AG08396 (cell line): Measurements from ENCODE around the gene LMAN2L.
"Not testable (repeated sequence)": the region's sequence is repeated elsewhere in the genome, so short reads cannot be mapped to it uniquely, and the experiment has no call there.

Experiments used
- DNase-seq: peaks from one replicate; pipeline ENCODE4 v3.0.0; 2012; ENCODE audit warnings: low spot score, mixed read lengths

LMAN2L gene

GRCh38 chr2:96687711-96688640, 51.9 kb downstream of the LMAN2L start:
- no peak for DNase-seq

DNA sequence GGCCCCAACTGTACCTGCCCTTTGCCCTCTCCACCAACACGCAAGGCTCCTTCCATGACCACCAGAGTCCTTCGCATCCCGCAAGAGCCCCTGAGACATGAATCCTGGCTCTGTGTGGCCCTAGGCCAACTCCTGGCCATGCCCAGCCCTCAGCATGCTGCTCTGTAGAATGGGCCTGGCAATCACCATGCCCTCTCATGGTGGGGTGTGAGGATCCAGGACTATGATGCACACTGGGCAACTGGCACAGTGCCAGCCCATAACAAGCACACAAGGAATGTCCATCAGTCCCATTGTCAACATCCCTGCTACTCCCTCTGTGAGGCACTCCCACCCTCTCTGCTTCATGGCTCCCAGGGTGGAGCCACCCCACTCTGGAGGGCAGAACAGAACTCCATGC, 52.6 kb downstream of the LMAN2L start:
- DNase-seq = no peak

GRCh38 chr2:96685577-96686459, 54.0 kb downstream of the LMAN2L start:
- DNase-seq = no peak

DNA sequence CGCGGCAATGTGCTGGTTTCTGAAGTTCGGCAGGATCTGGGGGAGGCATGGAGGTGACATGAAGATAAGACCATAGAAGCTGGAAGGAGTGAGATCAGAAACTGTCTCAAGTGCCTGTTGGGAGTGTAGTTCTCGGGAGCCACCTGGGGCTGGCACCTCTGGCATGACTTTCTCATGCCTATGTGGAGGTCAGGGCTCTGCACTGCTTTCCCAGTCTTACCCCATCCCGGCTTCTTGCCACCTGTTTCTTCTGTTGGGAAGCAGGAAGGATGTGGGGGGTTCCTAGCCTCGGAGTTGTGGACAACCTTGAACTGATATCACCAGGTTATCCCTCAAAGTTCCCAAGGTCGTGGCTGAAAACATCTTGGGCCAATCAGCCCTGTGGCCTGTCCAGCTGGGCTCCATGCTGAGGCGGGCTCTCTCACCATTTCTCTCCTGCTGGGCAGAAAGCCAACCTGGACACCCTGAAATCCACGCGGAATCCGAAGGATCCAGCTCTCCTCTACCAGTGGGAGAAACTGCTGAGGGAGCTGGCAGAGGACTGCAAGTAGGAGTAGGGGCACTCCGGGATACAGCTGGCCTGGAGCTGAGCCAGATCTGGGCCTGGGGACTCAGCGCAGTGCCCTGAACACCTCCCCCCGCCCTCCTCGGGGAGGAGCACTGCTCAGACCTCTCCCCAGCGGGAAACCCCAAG, 54.8 kb downstream of the LMAN2L start:
- DNase-seq = no peak

- DNase-seq = no peak
Measured at GRCh38 chr2:96683972-96684820, 55.7 kb downstream of the LMAN2L start.

DNA sequence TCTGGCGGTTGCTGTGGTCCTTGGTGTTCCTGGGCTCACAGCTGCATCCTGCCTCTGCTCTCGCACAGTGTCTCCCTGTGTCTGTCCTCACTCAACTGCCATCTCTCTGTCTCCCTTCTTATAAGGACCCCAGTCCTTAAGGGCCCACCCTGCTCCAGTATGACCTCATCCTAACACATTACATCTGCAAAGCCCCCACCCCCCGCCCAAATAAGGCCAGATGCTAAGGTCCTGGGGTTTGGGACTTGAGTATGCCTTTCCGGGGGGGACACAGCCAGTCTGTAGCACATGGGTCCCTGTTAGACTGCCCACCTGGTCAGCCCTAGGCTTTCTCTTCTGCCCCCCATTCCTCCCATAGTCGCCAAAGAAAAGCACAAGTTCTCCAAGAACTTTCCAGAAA, 56.6 kb downstream of the LMAN2L start:
- DNase-seq = no peak

- DNase-seq = no peak
Measured at GRCh38 chr2:96681540-96681939, 58.3 kb downstream of the LMAN2L start.

- no peak for DNase-seq
Measured at GRCh38 chr2:96680561-96681141, 59.2 kb downstream of the LMAN2L start.

- DNase-seq = no peak
Measured at GRCh38 chr2:96679848-96680247, 60.0 kb downstream of the LMAN2L start.

GRCh38 chr2:96669539-96670215, 70.2 kb downstream of the LMAN2L start:
- no peak for DNase-seq

GRCh38 chr2:96668771-96669170, 71.1 kb downstream of the LMAN2L start:
- no peak for DNase-seq

DNA sequence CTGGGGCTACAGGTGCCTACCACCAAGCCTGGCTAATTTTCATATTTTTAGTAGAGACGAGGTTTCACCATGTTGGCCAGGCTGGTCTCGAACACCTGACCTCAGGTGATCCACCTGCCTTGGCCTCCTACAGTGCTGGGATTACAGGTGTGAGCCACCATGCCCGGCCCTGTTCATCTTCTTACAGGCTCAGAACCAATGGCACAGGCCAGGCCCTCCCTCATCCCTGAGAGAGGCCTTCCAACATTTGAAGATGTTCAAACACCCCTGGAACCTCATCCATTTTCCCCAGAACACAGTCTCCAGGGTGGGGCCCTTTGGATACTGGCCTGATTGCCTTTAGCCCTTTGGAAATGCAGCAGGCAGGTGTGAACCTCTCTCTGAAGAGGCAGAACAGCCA, 74.1 kb downstream of the LMAN2L start:
- DNase-seq = not testable (repeated sequence)

DNA sequence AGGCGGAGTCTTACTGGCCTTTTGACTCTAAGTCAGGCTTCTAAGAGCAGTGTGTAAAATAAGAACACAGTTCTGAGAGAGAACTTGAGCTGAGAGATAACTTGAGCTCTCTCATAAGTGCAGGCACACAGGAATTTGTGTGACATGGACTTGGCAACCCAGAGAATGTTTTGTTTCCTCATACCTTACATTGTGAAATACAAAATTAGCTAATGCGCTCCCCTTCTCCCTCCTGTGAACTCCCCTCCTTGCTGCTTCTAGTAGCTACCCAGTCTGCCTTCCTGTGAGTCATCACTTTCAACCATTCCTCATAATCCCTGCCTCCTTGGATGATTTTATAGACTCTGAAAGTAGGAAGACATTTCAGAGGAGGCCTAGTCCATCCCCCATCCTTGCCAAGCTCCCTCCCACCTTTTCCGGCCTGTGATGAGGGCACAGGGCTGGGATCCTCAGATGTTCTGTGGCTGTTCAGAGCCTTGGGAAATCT, 74.7 kb downstream of the LMAN2L start:
- DNase-seq = peak; percentile 90

- no peak for DNase-seq
Measured at GRCh38 chr2:96664366-96664925, 75.4 kb downstream of the LMAN2L start.

DNA sequence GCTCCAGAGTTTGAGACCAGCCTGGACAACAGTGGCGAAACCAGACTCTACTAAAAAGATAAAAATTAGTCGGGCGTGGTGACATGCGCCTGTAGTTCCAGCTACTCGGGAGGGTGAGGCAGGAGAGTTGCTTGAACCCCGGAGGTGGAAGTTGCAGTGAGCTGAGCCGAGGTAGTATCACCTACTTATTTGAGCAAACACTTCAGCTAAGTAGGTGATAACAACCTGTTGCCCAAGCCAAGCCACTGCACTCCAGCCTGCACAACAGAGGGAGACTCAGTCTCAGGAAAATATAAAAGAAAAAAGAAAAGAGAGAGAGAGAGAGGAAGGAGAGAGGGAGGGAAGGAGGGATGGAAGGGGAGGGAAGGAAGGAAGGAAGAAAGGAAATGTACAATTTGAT, 76.0 kb downstream of the LMAN2L start:
- no peak for DNase-seq

DNA sequence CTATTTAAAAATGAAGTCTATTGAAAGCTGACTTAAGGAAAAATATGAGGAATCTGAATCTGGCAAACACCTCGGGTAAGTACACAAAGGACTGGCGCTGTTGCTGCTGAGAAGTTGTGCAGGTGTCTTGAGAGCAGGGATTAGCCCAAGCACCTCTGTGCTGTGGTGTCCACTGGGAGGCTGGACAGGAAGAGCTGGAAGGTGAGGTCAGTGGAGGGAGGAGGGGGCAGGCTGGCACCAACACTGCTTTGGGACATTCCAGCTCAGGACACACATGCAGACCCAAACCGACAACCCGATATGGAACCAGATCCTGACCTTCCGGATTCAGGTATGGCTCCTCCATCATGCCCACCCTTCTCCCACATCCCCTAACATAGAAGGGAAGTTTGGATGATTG, 76.7 kb downstream of the LMAN2L start:
- no peak for DNase-seq

DNA sequence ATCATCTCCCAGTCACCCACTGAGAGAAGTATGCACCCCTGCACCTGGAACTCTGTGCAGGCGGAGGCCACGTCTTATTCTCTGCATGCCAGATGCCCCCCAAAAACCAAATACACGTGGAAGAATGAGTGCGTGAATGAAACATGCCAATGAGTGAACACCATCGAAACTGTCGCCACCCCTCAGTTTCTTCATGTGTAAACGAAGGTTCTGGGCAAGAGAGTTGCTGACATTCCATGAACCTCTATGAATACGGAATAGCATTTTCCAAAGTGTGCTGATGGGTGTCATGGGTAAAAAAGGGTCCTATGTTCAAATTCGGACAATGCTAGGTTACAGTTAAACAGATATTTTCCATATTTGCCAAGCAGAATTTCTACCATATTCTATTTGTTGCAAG, 77.5 kb downstream of the LMAN2L start:
- DNase-seq = no peak

DNA sequence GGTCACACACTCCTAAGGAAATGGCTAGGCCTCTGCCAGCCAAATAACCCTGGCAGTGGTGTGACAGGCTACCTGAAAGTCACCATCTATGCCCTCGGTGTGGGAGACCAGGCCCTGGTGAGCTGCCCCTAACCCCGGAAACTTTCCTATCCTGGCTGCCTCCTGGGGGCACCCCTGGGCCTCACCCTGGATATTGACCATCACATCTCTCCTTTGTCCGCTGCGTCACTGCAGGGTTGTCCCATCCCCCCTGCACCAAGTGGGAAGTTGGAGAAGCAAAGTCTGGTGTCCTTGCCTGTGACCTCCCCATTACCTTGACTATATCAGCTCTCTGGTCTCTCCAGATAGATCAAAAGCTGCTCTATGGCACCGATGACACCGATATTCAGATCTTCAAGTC, 78.5 kb downstream of the LMAN2L start:
- no peak for DNase-seq

GRCh38 chr2:96656540-96656939, 83.3 kb downstream of the LMAN2L start:
- DNase-seq = no peak
